HG03442 (cell line): ENCODE results near the gene TMEM239.
"Not testable (repeated sequence)": the region's sequence is repeated elsewhere in the genome, so short reads cannot be mapped to it uniquely, and the experiment has no call there.

Experiments
- ATAC-seq: cut with Tn5 transposase; IDR thresholded peaks from one replicate; pipeline ENCODE4 v1.9.1; 2021; ENCODE audit warnings: mild to moderate bottlenecking, moderate library complexity; ENCODE audit not compliant: unreplicated experiment

TMEM239 gene

DNA sequence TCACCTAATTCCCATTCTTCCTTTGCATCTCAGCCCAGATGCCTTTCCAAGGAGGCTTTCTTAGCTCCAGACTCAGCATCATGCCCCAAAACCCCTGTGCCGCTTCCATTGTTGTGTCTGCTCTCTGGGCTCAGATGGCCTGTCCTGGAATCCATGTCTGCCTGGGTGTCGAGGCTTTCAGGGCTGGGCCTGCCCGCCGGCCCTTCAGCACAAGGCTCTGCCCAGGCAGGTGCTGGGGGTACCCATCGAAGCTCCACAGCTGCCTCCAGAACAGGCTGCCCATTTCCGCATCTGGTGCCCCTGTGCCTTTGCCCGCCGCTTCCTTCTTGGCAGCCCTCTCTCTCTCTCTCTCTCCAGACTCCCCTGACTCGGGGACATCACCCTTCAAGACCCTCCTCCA, 16.9 kb upstream of the TMEM239 start:
- ATAC-seq = no peak

DNA sequence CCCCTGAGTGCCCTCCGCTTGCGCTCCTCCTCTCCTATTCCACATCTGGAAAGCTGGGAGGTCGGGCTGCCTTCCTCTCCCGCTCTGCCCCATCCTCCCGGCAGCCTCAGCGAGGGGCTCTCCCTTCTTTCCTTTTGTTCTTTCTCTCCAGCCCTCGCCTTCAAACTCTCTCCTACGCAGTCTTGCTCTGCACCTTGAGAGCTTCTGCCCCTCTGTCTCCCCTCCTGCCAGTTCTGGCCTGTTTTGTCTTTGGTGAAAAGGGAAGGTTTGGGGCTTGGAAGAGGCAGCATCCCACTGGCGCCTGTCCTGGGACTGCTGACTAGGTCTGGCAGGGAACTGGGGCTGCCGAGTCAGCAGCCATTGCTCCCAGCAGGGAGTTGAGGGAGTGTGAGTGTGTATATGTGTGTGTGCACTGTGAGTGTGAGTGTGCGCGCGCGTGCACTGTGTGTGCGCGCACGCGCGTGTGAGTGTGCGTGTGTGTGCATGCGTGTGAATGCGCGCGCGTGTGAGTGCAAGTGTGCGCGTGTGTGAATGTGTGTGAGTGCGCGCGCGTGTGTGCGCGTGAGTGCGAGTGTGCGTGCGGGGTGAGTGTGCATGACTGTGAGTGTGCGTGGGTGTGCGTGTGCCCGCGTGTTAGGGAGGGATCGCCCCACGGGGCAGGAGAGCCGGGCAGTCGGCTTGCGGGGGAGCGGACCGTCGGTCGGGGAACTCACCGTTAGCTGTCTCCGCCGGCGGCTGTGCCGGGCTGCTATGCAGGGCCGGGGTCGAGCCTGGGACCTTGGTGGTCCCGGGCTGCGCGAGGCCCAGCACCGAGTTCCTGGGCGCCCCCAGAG, 16.3 kb upstream of the TMEM239 start:
- ATAC-seq = no peak

DNA sequence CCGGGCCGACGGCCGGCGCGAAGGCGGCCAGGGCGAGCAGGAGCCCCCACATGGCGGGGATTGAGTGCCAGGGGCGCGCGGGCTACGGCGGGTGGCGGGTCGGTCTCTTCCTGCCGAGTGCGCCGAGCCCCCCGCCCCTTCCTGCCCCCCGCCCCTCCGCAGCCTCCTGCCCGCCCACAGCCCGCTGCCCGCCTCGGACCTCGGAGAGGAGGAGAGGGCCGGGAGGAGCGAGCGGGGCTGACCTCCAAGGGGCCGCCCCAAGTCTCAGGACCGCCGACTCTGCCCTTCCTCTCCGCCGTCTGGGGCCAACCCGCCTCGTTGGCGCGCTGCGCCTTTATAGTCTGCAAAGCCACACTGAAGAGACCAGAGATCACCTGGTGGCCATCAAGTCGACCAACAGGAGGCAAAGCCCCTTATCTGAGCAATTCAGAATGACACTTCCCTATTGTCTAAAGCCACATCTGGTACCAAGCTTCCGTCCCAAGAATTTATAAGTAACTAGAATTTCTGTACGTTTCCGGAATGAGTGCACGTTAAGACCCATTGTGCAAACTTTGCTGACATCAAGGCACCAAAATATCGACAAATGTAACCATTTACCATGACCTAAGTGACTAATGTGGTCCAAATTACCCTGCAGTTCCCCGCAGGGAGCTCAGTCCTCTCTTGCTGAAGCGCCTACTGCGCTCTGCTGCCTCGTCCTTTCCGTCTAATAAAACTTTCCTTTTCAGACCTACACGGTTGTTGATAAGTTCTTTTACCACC, 15.5 kb upstream of the TMEM239 start, which contains the start of gene CPXM1:
TSS of gene CPXM1 (minus strand) at position 107 of the 765 bp plus-strand sequence. CDS start at position 52, 55 bp downstream.
- no peak for ATAC-seq

DNA sequence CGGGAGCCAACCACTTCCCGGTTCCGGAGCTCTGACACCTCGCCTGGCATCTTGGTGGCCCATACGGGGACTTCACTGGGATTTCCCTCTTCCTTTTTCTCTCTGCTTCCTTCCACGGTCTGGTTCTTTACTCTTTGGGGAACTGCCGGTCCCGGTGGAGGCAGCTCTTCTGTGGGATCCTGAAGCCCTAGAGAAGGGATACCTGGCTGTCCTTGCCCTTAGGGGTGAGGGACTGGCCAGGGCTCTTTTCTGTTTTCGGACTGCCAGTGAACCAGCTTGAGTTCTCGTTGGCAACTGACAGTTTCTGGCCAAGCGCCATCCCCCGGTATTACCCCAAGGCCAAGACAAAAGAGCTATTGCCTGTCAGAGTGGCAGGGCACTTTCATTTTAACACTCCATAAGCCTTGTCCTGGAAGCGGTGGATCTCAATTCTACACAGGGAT, 14.9 kb upstream of the TMEM239 start:
- no peak for ATAC-seq

DNA sequence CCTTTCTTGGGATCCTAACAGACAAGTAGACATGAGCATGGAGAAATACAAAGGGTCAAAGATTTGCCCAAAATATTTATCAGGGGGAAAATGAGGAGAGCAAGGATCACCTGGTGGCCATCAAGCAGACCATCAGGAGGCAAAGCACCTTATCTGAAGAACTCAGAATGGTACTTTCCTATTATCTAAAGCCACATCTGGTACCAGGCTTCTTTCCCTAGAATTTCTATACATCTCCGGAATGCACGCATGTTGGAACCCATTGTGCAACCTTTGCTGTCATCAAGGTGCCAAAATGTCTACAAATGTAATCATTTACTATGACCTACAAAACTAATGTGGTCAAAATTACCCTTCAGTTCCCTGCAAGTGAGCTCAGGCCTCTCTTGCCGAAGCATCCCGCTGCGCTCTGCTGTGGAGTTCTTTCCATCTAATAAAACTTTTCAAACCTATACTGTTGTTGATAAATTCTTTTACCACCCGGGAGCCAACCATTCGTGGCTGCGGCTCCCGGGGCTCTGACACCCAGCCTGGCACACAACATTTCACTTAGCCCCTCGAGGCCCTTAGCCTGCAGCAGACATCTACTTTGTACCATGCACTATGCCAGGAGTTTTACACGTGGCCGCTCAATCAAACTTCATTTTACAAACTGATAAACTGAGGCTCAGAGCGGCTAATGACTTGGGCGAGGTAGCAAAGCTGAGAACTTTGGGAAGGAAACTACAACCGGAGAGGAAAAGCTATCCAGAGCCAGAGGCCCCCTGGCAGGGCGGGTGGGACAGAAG, 11.9 kb upstream of the TMEM239 start:
- no peak for ATAC-seq

DNA sequence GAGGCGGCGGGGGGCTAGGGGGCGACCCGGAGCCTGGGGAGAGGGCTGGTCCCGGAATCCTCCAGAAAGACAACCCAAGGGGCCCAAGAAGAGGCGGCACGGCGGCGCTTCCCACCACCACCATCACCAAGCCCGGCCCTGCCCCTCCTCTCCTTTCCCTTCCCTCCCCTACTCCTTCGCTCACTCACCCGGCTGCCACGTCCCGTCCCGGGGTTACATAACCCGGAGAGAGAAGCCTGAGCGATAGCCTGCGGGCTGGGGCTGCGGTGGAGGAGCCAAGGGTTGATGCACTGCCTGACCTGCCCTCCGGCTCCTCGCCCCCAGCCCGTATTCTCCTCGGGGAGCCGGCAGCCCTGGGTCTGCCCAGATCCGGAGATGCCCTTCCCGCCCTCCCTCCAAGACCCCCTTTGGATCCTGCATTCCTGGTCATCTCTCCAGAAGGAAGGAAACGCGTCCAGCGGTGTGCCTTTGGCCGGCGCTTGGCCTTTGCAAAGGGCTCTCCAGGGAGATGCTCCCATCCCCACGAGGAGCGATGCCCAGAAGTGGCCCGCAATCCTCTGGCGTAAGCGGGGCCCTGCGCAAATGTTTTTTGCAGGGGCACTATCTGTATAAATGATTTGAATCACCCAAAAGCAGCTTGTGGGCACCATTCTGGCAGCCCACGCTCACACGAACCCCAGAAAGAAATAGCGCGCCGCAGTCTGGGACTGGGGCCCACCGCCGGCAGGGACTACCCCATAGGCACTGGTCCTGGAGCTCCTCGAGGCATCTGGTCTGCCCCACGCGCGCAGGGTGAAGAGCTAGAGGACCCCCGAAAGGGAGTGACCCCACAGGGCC, 11.1 kb upstream of the TMEM239 start:
- ATAC-seq = no peak

DNA sequence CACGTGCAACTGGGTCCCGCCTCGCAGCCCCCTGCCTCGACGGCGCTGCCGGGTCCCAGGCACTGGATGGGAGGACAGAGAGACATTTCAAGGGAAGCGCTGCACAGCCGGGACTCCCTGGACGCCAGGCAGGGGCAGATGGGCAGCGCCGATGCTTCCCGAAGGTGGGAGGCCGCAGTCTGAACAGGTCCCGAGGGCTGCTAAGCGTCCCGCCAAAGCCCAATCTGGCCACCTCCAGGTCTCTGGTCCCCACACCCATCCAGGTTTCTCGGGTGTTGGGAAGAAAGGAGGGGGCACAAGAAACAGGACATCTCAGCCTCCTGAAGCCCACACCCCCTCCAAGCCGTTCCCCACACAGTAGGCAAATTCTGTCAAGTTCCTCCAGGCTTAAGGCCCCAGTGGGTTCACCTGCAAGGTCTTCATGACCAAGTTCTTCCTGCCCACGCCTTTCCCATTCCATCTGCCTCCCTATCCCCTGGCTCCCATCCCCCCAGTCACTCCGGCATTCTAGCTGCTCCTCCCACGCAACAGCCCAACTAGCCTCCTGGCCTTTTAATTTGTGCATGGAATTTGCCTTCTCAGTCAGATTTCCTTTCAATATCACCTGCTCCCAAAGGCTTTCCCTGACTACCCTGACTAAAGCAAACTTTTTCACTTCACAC, 10.3 kb upstream of the TMEM239 start:
- ATAC-seq = no peak

DNA sequence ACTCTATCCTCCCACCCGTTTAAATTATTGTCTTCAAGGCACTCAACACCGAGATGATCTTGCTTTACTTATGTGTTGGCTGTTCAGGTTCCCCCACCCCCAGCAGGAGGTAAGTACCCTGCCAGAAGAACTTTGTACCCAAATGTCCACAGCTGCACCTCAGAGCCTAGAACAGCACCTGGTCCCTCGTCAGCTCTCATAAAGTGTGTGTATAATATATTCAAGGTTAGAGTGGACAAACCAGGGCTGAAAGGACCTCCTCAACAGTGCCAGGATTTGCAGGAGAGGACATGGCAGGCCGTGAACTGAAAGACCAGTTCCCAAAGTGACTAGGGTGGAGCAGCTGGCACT, 9.8 kb upstream of the TMEM239 start:
- ATAC-seq = no peak

DNA sequence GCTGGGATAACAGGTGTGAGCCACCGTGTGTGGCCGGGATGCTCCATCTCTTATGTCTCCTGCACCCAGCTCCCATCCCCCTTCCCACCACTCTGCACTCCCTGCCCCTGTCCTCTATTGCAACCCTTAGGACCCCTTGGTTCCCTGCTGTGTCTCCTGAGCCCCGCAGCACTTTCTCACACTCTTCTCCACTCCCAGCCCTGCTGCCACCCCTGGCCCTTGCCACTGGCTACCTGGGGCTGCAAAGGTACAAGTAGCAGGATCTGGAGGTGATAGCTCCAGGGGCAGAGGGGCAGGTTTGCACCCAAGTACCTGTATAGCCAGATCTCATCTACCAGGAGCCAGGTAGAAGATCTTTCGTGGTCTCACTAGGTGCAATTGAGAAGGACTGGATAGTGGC, 9.1 kb upstream of the TMEM239 start:
- no peak for ATAC-seq

DNA sequence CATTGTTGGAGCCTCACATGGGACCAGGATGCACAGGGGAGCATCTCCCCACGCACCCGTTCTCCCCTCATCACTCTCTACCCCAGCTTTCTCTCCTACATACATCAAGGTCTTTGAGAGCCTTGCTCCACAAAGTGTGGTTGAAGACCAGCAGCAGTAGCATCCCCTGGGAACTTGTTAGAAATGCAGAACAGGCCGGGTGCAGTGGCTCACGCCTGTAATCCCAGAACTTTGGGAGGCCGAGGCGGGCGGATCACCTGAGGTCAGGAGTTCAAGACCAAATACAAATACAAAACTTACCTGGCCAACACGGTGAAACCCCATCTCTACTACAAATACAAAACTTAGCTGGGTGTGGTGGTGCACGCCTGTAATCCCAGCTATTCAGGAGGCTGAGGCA, 8.2 kb upstream of the TMEM239 start:
- not testable (repeated sequence) for ATAC-seq

DNA sequence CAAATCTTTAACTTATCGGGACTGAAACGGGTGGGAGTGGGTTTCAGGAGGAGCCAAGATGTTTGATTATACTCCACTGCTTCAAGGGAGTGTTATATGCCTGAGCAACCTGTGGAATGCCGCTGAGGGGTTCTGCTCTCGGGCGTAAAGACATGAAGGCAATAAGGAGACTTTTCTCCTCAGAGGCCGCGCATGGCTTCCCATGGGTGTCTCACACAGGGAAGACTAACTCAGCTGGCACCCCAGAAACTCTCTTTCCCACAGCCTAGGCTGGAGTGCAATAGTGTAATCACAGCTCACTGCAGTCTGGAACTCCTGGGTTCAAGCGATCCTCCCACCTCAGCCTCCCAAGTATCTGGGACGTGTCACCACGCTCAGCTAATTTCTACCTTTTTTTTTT, 6.5 kb upstream of the TMEM239 start:
- ATAC-seq = no peak

DNA sequence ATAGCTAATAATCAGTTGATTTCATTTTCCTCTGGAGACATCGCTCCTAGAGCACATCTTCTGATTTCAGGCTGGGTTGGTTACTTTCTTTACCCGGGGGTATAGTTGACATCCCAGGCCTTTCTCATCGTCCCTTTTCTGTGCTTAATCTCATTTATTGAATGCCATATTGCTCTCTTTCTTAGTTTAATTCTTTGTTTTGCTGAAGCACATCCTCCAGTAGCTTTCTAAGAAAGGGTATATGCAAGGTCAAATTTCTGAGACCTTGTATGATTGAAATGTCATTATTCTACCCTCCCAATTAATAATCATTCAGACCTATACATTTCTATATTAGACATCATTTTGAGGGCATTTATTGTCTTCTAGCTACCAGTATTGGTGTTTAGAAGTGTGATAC, 4.0 kb upstream of the TMEM239 start:
- ATAC-seq = no peak

DNA sequence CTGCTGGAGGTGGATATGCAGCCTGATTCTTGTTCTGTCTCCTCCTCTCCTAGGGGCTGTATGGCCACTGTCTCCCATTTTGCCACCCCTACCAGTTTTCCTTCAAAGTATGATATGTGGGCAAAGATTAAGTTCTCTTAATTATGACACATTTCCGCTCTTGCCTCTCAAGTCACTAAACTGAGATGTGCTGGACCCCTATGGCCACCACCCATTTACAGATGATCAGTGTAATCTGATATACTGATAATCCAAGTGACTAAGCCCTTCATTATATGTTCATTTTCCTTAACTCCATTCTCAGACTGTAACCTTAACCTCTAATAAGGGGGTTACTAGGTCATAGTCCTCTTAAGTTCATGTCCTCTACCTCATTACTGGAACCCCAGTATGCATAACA, 2.1 kb upstream of the TMEM239 start:
- no peak for ATAC-seq

DNA sequence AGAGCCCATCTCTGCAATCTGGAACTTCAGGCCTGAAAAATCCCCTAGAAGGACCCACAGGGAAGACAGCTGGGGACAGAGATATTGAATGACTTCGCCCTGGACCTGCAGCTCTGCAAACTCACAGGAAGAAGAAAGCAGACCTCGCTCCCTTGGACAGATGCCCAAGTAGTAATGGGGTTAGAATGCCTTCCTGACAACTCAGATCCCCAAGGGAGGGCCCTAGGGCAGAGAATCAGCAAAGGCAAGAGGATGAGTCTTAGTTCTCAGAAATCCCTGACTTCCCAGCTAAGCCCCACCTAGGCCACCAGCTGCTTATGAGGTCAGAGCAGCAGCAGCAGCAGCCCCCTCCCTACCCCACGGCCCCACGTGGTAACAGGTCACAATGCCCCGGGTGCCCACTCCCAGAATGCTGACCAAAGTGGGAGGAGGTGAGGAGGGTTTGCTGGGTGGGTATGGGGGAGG, 1.5 kb upstream of the TMEM239 start, which contains the start of gene C20orf141:
TSS of gene C20orf141 (plus strand) at position 401 of the 465 bp plus-strand sequence. CDS start 198 bp downstream, outside the sequence.
- ATAC-seq = no peak

DNA sequence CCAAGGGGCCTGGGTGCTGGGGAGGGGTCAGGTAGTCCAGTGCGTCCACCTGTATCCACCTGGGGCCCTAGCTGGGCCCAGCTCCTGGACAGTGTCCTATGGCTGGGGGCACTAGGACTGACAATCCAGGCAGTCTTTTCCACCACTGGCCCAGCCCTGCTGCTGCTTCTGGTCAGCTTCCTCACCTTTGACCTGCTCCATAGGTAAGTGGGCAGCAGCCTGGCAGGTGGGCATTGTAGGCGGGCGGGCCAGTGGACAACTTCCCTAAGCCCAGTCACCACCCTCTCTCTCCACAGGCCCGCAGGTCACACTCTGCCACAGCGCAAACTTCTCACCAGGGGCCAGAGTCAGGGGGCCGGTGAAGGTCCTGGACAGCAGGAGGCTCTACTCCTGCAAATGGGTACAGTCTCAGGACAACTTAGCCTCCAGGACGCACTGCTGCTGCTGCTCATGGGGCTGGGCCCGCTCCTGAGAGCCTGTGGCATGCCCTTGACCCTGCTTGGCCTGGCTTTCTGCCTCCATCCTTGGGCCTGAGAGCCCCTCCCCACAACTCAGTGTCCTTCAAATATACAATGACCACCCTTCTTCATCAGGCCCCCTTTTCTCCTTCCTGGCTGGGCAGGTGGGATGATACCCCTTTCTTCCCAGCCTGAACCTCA, 793 bp upstream of the TMEM239 start:
- ATAC-seq = no peak

DNA sequence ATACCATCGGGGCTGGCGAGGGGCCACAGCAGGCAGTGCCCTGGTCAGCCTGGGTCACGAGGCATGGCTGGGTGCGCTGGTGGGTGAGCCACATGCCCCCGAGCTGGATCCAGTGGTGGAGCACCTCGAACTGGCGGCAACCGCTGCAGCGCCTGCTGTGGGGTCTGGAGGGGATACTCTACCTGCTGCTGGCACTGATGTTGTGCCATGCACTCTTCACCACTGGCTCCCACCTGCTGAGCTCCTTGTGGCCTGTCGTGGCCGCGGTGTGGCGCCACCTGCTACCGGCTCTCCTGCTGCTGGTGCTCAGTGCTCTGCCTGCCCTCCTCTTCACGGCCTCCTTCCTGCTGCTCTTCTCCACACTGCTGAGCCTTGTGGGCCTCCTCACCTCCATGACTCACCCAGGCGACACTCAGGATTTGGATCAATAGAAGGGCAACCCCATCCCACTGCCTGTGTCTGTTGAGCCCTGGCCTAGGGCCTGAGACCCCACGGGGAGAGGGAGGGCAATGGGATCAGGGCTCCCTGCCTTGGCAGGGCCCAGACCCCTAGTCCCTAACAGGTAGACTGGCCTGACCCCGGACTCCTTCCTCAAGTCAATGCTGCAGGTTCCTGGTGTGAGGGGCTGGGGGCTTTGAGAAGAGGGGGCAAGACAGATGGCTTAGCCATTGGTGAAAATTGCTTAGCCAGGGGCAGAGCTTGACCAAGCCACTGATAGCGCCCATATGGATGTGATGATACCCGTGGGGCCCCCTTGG, 598 bp downstream of the TMEM239 start:
- ATAC-seq = no peak

DNA sequence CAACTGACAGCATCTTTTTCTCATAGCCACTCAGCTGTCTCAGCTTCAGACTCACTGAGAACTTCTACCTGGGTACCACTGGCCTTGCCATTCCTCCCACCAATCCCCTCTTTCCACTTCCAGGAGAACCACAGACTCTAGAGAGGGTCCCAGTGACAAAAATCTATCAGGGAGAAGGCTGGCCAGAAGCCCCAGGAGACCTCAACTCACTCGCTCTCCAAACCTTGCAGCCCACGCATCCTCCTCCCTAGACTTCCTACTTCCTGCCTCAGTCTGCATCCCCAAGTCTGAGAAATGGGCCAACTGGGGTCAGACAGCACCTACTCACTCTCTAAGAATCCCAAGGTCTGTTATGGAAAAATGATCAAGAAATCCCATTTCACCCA, 1.2 kb downstream of the TMEM239 start:
- ATAC-seq = no peak

DNA sequence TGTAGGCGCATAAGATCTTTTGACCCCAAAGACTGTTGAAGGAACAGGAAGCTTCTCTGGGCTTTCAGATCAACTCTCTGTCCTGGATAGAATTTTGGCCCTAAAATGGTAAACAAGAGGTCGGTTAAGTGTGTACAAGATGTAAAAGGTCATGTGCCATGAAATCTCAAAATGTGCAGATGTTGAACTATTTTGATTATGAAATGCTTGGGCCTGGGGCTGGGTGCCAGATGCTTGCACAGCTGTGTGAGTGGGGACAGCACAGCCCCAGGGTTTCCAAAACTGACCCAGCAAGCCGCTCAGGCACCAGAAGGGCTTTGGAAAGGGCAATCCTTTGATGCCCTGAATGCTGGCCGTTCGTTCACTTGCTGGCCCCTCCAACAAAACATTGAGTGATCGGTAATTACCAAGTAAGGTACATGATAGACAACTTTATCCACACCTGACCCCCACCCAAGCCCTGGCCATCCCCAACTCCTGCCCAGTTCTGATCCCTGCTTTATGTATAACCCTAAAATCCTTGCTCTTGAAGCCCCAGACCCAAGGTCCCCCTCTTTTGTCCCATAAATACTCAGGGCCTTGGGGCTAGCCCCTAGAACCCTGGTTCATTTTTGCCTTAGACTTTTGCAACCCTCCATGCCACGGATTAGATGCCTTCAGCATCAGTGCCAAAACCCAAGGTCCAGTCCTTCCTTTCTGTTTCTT, 1.9 kb downstream of the TMEM239 start:
- ATAC-seq = no peak
